Transverse colon (tissue), 4 donors: ENCODE data around the gene VGLL3.

Experiments used
- CTCF ChIP-seq, 5 experiments: fragments of 200-600 bp in 3 of 5; fragments of 450-650 bp in 2 of 5; sonication (generic) in 3 of 5; IDR thresholded peaks; 1 replicate in 2 of 5; 2 replicates in 3 of 5; pipeline ENCODE4 v1.5.1; 2016 to 2017; ENCODE audit warnings: antibody characterized with exemption in 5 of 5, inconsistent platforms in 3 of 5, mild to moderate bottlenecking in 2 of 5, moderate library complexity in 1 of 5
- EP300 ChIP-seq: sonication (generic); formaldehyde crosslinking; IDR thresholded peaks from one replicate; pipeline ENCODE4 v1.6.1; 2017; ENCODE audit warnings: antibody characterized with exemption, low read depth
- POLR2AphosphoS5 ChIP-seq, 3 donors: sonication (generic); formaldehyde crosslinking; IDR thresholded peaks; one replicate each; pipeline ENCODE4 v1.6.1; 2016; ENCODE audit warnings: antibody characterized with exemption in 3 of 3

DNA sequence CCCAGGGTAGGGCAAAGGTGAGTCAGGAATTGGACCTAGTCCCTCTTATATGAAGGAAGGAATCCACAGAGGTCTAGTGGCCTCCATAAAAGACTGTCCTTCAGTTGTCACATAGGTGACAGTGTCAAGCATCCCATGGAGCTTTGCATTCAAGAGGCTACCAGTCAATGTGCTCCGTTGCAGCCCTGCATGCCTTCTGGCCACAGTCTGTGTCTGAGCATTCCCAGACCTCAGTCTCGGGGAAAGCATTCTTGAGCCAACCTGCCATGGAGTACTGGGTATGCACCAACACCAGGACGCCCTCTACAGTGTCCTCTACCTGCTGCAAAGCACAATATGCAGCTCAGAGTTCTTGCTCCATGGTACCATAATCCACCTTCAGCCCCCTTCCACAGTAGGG, 46.7 kb upstream of the VGLL3 start:
- TF ChIP-seq POLR2AphosphoS5 (IDR thresholded peaks at IDR 0.05): no peak
- TF ChIP-seq CTCF (IDR thresholded peaks at IDR 0.05): no peak
- no peak for TF ChIP-seq EP300
